ENCODE results near the gene INCA1. TPM values are rescaled to one million over a fixed set of nuclear protein-coding genes. Genes with fewer than 3 reads are reported as not detected.
"Not testable (repeated sequence)": the region's sequence is repeated elsewhere in the genome, so short reads cannot be mapped to it uniquely, and the experiment has no call there.

The INCA1 gene, protein sequence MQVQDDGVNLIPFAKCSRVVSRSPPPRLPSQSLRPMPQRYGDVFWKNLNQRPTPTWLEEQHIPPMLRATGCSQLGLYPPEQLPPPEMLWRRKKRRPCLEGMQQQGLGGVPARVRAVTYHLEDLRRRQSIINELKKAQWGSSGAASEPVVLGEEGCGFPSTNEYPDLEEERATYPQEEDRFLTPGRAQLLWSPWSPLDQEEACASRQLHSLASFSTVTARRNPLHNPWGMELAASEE
- total RNA-seq (2014; rRNA removed; shearing (Covaris generic)) = 0.88 and 1.5 TPM in 2 replicates

DNA sequence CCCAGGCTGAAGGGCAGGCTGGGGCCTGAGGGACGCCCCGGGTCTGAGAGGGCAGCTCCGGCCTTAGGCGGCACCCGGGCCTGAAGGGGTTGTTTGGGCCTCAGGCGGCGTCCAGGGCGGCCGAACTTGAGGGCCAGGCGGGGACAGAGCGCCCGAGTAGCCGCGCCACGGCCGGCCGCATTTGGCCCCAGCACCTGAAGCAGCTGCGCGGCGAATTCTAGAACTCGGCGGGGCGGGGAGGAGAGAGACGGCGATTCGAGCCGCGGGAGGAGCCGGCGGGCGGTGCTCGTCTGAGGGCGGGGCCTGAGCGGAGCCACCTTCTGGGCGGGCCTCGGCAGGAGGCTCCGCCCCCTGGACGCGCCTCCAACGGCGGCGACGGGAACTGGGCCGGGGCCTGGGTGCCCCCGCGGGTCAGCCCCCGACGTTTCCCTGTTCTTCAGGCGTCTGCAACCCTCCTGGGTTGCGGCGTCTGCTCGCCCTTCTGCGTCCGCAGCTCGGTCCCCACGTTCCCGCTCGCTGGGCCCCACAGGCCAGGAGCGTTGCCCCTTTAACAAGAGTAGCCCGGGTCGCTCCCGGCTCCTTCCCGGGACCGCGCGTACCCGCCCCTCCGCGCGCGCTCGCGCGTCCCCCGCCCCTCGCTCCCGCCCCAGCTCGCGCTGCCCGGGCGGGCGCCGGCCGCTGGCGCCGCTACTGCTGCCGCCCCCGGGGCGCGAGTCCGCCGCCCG lies at the start of gene INCA1, which contains the start of gene KIF1C:
TSS of gene INCA1 (minus strand) at position 221 of the 725 bp plus-strand sequence. CDS start 3,085 bp downstream, outside the sequence.
TSS of gene KIF1C (plus strand) at position 649 of the 725 bp plus-strand sequence. CDS start 2,297 bp downstream, outside the sequence.
- peak; percentile 79 for DNase-seq (ENCODE audit: low spot score)

DNA sequence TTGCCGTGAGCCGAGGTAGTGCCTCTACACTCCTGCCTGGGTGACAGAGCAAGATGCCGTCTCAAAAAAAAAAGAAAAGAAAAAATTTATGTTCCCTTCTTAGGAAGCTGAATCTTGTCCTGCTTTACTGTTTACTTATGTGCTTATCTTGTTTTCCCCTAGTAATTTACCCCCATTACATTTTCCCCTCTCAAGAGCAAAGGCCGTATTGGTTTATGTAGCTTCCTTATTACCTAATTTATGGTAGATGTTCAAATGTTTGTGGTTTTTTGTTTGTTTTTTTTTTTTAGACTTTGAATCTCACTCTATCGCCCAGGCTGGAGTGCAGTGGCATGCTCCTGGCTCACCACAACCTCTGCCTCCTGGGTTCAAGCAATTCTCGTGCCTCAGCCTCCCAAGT lies 48.2 kb upstream of the INCA1 start:
- DNase-seq (ENCODE audit: low spot score) = no peak

DNA sequence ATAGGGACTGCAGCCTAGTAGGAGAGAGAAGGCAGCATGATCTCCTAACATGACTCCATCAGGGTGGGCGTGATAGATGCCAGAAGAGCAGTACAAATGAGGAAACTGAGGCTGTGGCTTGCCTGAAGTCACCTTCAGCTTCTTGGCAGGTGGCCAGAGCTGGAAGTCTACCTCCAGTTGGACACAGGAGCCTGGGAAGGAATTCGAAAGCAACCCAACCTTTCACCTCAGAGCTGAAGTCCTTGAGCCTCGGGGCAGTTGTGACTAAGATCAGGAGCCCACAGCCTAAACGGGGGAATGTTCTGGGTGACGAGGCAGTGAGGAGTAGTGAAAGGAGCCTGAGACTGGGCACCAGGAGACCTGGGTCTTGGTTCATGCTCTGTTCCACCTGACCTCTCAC lies 47.3 kb upstream of the INCA1 start:
- no peak for DNase-seq (ENCODE audit: low spot score)

DNA sequence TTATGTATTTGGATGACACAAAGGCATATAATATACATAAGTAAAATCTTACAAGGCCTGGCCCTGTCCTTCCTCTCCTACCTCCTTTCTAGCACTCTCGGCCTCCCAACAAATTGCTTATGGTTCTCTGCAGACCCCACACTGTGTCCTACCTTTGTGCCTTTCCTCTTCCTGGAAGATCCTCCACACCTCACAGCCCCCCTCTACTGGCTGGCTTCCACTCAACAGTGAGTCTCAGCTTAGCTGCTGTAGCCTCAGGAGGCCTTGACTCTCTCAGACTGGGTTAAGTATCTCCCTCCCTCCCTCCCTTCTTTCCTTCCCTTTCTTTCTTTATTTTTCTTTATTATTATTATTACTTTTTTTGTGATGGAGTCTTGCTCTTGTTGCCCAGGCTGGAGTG lies 46.2 kb upstream of the INCA1 start:
- no peak for DNase-seq (ENCODE audit: low spot score)

DNA sequence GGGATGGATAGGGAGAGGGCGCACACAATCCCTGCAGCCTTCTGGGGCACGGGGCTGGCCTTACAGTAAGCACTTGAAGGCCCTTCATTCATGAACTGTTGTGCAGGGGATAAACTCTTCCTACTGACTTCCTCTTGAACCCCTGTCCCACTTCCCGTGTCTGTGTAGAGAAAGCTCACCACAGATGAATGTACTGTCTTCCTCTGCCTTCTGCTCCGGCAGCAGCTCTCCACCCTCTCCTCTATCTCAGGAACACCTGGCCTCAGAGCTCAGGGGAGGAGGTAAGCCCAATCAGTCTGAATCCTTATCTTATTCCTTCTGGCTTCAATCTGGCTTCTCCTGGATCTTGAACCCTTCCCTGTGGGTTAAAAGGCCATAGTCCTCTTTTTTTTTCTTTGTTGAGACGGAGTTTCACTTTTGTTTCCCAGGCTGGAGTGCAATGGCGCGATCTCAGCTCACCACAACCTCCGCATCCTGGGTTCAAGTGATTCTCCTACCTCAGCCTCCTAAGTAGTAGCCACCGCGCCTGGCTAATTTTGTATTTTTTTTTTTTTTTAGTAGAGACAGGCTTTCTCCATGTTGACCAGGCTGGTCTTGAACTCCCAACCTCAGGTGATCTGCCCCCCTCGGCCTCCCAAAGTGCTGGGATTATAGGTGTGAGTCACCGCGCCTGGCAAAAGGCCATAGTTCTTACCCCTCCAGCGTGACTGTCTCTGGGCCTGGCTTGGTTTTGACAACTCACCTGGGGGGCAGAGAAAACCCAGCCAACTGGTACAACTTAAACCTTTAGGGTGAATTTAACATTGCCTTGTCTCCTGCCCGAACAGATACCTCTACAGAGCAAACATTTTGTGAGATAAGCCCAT lies 45.1 kb upstream of the INCA1 start:
- DNase-seq (ENCODE audit: low spot score) = no peak

DNA sequence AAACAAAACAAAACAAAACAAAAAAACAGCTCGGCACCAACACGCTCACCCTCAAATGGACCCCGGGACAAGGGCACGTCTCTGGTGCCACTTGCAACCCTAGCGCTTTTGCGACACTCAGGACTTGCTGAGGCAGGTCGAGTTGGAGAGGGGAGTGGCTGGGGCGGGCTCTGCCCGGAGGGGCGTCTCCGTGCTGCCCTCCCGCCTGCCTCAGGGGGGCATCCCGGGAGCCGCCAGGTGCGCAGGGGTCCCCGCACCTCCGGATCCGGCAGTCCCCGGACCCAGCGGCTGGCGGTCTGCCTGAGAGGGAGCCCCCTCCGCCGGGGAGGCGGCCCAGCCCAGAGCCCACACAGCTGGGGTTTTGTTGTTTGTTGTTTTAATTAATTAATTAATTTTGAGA lies 38.0 kb upstream of the INCA1 start, which contains the start of gene SLC52A1:
TSS of gene SLC52A1 (minus strand) at position 112 of the 400 bp plus-strand sequence. CDS start 820 bp downstream, outside the sequence.
- DNase-seq (ENCODE audit: low spot score) = no peak

DNA sequence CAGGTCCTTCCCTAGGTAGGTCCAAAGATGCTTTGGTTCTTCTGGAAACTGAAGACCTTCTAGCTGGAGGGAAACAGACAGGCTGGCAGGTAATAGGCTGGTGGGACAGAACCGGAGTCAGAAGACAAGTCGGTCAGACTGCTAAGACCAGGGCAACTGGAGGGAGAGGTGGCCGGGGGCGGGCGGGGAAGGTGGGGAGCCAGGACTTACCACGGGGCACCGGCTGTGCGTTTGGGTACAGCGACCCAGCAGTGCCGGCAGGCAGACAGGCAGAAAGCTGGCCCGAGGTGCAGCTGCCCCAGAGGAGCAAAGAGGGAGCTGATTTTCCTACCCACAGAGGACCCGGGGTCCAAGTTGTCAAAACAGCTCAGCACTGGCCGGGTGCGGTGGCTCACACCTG lies 37.3 kb upstream of the INCA1 start:
- no peak for DNase-seq (ENCODE audit: low spot score)

DNA sequence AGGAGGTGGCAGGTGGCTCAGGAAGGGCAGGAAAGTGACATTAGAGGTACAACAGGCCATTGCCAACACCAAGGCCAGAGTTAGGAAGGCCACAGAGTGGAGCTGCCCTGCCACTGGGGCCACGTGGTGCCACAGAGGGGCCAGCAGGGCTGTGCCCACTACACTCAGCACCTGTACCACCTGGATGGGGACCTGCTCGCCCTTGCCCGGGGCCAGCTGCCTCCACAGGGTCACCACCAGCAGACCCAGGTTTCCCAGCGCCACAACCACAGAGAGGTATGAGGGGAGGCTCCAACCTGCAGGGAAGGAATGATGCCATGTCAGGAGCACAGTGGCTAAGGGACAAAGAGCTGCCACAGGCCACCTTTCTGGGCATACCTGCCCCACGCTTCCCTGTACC lies 36.7 kb upstream of the INCA1 start:
- no peak for DNase-seq (ENCODE audit: low spot score)

DNA sequence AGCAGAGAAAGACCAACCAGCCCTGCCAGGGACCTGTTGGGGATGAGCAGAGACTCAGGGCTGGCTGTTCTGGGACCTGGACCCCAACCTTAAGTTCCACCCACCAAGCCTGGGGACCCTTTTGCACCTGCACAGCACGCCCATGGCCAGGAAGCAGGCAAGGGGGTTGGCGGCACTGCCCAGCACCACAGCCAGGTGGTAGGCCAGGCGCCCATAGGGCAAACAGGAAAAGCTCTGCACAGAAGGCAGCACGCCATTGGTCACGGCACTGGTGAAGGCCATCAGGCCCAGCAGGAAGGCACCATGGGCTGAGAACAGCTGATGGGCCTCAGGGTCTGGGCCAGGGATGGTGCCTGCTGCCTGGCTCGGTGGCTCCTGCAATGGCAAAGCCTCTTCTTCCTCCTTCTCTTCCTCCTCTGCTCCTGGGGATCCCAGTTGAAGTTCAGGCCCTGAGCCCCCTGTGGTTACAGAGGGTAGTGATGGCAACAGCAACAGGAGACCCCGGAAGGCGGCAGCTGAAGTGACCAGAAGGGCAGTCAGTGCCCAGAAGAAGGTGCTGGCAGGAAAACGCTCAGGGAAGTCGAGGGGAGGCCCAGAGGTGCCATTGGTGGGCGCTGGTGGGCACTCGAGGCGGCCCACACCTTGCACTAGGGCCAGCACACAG lies 36.2 kb upstream of the INCA1 start:
- DNase-seq (ENCODE audit: low spot score) = no peak

DNA sequence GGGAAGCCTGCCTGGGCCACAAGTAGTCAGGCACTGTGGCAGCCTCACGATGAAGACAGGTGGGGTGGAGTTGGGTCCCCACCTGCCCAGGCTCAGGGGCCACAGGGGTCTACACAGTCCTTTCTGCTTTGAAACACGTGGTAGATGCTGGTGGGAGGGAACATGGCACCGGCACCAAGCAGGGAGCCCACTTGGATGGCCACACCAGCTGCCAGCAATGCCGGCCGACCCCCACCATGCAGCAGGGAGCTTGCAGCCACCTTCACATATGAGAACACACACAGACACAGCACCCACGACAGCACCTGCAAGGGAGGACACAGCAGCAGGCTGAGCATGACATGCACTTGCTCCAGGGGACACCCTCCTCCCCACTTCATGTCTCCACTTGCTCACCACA lies 35.5 kb upstream of the INCA1 start:
- DNase-seq (ENCODE audit: low spot score) = no peak

DNA sequence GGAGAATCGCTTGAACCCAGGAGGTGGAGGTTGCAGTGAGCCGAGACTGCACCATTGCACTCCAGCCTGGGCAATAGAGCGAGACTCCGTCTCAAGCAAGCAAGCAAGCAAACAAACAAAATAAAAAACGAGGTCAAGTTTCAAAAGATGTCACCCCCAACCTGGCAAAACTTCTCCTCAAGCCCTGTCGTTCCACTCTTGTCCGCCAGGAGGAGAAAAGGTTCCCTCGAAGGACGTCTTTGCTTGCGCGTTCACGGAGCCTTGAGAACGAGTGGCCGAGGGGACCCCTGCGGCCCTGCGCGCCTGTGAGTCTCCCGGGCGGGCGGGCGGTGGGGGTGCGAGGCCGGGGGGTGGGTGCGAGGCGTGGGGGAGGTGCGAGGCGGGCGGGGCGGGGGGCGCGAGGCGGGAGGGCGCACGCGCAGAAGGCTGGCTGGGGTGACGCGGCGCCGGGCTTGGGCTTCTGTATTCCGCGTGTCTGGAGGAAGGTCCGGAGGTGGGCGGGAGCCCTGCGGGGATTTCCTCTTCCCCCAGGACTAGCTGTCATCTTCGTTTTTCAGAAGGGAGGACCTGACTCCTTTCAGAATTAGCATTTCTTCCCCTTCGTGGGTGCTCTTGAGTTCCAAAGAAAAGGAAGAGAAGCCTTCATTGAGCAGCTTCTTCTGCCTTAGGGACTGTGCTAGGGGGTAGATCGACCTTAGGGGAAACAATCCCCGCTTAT lies 34.2 kb upstream of the INCA1 start:
- DNase-seq (ENCODE audit: low spot score) = peak; percentile 66

DNA sequence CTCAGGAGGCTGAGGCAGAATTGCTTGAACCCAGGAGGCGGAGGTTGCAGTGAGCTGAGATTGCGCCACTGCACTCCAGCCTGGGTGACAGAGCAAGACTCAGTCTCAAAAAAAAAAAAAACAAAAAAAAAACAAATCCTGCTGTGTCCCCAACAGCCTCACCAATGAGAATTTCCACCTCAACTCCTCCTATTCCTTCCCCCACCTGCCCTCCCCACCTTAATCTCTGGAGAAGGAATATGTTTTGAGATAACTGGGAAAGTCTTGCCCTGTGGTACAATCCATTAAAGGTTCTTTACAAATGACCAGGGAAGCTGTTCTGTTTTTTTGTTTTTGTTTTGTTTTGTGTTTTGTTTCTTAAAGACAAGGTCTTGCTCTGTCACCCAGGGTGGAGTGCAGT lies 32.8 kb upstream of the INCA1 start:
- DNase-seq (ENCODE audit: low spot score) = not testable (repeated sequence)

DNA sequence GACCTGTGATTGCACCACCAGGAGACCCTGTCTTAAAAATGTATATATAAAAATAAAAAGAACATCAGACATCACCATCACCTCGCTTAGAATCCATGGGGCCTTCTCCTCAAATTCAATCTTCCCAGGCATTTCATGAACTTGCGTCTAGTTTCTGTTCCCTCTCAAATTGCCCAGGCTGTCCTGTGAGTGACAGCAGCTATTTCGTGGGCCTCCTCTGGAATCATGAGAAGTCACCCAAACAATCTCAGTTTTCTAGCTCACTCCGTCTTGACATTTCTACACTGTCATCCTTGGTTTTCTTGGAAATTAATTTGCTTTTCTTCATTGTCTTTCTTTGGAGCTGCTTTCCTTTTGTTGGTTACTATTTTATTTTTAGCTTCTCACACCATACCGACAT lies 30.6 kb upstream of the INCA1 start:
- no peak for DNase-seq (ENCODE audit: low spot score)

DNA sequence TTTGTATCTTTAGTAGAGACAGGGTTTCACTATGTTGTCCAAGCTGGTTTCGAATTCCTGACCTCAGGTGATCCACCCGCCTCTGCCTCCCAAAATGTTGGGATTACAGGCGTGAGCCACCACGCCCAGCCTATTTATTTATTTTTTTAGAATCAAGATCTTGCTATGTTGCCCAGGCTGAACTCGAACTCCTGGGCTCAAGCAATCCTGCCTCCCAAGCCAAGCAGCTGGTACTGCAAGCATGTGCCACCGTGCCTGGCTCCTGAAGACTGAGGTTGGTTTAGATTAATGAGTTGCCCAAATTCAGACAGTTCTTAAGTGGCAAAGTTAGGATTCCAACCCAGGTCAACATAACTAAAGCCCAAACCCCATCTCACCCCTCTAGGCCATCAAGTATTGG lies 30.0 kb upstream of the INCA1 start:
- DNase-seq (ENCODE audit: low spot score) = no peak

DNA sequence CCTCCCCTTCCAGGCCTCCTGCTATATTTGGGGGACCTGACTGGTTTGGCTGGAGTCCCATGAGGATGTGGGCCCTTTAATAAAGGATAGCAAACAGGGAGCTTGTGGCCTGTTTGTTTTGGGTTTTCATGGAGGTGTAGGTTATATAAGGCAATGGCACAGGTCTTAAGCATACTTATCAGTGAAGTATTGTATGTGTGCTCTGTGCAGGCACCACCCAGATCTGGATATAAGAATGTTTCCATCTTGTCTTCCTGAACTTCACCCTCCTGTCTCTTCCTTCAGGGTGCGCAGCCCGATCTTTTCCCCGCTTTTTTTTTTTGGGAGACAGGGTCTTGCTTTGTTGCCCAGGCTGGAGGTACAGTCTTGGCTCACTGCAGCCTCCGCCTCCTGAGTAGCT lies 27.3 kb upstream of the INCA1 start:
- DNase-seq (ENCODE audit: low spot score) = no peak

DNA sequence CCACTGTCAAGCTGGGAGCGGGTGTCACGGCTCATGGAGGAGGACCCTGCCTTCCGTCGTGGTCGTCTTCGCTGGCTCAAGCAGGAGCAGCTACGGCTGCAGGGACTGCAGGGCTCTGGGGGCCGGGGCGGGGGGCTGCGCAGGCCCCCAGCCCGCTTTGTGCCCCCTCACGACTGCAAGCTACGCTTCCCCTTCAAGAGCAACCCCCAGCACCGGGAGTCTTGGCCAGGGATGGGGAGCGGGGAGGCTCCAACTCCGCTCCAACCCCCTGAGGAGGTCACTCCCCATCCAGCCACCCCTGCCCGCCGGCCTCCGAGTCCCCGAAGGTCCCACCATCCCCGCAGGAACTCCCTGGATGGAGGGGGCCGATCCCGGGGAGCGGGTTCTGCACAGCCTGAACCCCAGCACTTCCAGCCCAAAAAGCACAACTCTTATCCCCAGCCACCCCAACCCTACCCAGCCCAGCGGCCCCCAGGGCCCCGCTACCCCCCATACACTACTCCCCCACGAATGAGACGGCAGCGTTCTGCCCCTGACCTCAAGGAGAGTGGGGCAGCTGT lies 26.3 kb upstream of the INCA1 start:
- DNase-seq (ENCODE audit: low spot score) = no peak

DNA sequence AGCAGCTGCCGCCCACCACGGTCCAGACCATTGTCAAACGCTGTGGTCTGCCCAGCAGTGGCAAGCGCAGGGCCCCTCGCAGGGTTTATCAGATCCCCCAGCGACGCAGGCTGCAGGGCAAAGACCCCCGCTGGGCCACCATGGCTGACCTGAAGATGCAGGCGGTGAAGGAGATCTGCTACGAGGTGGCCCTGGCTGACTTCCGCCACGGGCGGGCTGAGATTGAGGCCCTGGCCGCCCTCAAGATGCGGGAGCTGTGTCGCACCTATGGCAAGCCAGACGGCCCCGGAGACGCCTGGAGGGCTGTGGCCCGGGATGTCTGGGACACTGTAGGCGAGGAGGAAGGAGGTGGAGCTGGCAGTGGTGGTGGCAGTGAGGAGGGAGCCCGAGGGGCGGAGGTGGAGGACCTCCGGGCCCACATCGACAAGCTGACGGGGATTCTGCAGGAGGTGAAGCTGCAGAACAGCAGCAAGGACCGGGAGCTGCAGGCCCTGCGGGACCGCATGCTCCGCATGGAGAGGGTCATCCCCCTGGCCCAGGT lies 24.9 kb upstream of the INCA1 start:
- no peak for DNase-seq (ENCODE audit: low spot score)

DNA sequence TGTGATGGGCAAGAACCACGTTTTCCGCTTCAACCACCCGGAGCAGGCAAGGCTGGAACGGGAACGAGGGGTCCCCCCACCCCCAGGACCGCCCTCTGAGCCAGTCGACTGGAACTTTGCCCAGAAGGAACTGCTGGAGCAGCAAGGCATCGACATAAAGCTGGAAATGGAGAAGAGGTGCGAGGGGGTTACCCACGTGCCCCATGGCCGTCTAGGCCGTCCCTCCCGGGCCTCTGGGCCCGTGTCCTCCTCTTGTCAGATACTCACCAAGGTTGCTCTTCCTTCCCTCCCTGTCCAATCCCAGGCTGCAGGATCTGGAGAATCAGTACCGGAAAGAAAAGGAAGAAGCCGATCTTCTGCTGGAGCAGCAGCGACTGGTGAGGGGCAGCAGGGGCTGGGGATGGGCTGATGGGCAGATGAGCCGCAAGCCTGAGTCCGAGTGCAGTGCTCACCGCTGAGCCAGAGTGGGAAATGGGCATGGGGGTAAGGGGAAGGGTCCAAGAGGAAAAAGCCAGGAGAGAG lies 23.2 kb upstream of the INCA1 start:
- DNase-seq (ENCODE audit: low spot score) = no peak

DNA sequence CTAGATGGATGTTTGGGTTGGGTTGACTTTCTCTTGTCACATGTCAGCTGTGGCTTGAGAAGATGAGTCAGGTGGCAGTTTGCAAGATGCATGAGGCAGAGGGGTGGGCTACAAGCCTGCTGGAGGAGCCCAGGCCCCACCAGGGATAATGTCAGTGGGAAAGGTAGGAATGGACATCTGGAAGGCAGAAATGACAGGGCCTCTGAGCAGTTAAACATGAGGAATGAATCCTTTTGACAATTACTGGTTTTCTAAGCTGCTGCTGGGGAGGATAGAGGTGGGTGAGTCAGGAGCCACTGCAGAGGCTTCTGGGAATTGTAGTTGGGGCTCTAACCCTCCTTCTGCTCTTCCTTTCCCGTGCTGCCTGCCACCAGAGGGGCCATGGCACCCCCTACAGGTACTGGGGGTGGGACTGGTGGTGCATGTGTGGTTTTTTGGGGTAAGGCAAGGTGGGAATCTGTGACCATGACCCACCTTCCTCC lies 22.2 kb upstream of the INCA1 start:
- no peak for DNase-seq (ENCODE audit: low spot score)

DNA sequence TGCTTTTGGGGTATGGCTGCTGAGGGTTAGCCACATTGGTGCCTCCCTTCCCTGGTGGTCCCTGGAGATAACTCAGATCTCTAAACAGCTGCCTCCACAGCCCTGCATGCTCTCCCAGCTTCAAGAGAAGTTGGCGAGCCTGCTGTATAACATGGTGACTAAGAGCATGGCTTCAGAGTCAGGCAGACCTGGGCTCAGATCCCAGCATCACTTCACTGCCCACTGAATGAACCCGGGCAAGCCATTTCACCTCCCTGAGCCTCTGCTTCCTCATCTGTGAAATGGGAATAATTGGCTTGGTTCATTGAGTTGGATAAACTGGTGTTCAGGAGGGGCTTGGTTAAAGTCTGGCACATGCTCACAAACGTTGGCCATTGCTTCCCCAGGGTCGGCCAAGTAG lies 17.0 kb upstream of the INCA1 start:
- no peak for DNase-seq (ENCODE audit: low spot score)
